Measurements from ENCODE around the gene PKP4. TPM values are rescaled to one million over a fixed set of nuclear protein-coding genes. Genes with fewer than 3 reads are reported as not detected.

Gene PKP4
- total and polyA plus RNA-seq, 2 donors from 2014 or later, result 120 to 243 TPM

DNA sequence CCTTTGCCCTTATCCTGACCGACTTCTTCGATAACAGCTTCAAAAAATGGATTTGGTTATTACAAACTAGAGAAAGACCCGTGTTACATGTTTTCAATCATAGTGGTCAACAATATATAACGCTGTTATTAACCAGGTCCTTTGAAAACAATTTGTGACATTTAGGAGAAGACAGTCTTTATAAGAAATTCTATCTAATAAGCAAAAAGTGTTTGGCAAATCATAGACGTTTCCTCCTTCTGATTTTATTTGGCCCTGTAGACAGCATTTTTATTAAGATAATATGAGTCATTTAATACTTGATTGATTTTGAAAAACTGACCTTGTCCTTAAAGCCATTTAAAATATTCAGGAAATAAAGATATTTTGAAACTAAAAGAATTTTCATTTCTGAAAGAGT, 177.9 kb downstream of the PKP4 start:
- FAIRE-seq, result peak; percentile 19
- no peak for DNase-seq
- TF ChIP-seq, protein P1, sequence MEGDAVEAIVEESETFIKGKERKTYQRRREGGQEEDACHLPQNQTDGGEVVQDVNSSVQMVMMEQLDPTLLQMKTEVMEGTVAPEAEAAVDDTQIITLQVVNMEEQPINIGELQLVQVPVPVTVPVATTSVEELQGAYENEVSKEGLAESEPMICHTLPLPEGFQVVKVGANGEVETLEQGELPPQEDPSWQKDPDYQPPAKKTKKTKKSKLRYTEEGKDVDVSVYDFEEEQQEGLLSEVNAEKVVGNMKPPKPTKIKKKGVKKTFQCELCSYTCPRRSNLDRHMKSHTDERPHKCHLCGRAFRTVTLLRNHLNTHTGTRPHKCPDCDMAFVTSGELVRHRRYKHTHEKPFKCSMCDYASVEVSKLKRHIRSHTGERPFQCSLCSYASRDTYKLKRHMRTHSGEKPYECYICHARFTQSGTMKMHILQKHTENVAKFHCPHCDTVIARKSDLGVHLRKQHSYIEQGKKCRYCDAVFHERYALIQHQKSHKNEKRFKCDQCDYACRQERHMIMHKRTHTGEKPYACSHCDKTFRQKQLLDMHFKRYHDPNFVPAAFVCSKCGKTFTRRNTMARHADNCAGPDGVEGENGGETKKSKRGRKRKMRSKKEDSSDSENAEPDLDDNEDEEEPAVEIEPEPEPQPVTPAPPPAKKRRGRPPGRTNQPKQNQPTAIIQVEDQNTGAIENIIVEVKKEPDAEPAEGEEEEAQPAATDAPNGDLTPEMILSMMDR (IDR thresholded peaks at IDR 0.05; ENCODE audit: borderline replicate concordance, extremely low read depth, insufficient read depth), result no peak
- Histone ChIP-seq H3K36me3 (ENCODE audit: control insufficient read depth in 2 of 3, insufficient read depth in 3 of 3, low read length in 3 of 3) (peaks cover 7 to 43% (median 22%) of the 10 kb centered on the region in 3 donors), H3K9me3 (ENCODE audit: control insufficient read depth in 2 of 3, insufficient read depth in 1 of 3, low read length in 3 of 3) (no peaks in the 10 kb centered on the region), H3K27ac (ENCODE audit: low read depth in 2 of 2, low read length in 2 of 2) (no peak overlapping the region), H3K4me1 (ENCODE audit: control insufficient read depth in 2 of 3, insufficient read depth in 2 of 3, low read depth in 1 of 3, low read length in 3 of 3) (peaks cover 0 to 4% (median 0%) of the 10 kb centered on the region in 3 donors), H3K27me3 (ENCODE audit: control insufficient read depth, insufficient read depth, low read length) (no peaks in the 10 kb centered on the region), H3K4me3 (ENCODE audit: low read length in 3 of 3) (no peak overlapping the region), H3K9ac (ENCODE audit: low read length in 3 of 3) (no peak overlapping the region)
- intact Hi-C loops (cut with DNase I), result no loop called here

DNA sequence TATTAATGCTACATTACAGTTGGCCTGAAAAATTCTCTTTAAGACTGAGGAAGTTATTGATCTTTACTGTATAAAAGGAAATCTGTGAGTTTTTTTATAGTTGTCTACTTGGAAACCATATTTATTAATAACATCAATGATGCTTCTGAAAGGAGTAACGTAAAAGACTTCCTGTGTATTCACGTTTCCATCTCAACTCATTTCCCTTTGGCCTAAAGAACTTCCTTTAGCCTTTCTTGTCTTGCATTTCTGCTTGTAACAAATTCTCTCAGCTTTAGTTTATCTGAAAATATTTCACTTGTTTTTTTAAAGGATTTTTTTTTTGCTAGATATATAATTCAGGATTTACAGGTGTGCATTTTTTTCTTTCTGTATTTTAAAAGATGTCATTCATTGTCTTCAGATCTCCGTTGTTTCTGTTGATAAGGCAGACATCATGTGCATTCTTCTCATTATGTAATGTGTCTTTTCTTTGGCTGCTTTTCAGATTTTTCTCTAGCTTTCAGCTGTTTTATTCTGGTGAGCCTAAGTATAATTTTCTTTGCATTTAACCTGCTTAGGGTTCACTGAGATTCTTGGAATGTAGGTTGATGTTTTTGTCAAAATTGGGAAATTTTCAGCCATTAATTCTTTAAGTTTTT, 179.3 kb downstream of the PKP4 start:
- DNase-seq, result peak in 1 of 5 donors; percentile 14
- Histone ChIP-seq H3K9ac (ENCODE audit: low read length in 3 of 3) (no peak overlapping the region), H3K4me3 (ENCODE audit: low read length in 3 of 3) (no peak overlapping the region), H3K27me3 (ENCODE audit: control insufficient read depth, insufficient read depth, low read length) (no peaks in the 10 kb centered on the region), H3K4me1 (ENCODE audit: control insufficient read depth in 2 of 3, insufficient read depth in 2 of 3, low read depth in 1 of 3, low read length in 3 of 3) (peaks cover 0 to 4% (median 0%) of the 10 kb centered on the region in 3 donors), H3K27ac (ENCODE audit: low read depth in 2 of 2, low read length in 2 of 2) (no peak overlapping the region), H3K9me3 (ENCODE audit: control insufficient read depth in 2 of 3, insufficient read depth in 1 of 3, low read length in 3 of 3) (no peaks in the 10 kb centered on the region), H3K36me3 (ENCODE audit: control insufficient read depth in 2 of 3, insufficient read depth in 3 of 3, low read length in 3 of 3) (peaks cover 7 to 43% (median 24%) of the 10 kb centered on the region in 3 donors)
- intact Hi-C loops (cut with DNase I), result no loop called here
- TF ChIP-seq, protein P1 (IDR thresholded peaks at IDR 0.05; ENCODE audit: borderline replicate concordance, extremely low read depth, insufficient read depth), result no peak
- peak; percentile 32 for FAIRE-seq

DNA sequence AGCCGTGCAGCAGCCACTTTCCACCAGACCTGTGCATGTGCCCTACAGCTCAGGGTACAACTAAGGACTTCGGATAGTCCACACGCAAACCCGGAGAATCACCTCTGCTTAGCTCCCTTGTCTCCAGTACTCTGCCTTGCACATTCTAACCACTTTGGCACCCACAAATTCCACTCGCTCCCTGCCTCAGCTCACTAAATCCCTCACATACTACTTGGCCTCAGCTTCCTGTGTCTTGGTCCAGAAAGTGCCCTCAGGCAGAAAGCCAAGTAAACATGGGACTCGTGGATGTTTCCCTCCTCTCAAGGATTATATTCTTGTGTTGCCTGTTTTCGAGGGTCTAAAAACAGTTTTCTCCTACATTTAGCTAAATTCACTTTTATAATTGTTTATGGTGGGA, 180.6 kb downstream of the PKP4 start:
- DNase-seq (peak in 1 of 5 donors; percentile 27), FAIRE-seq (no peak)
- TF ChIP-seq, protein P1 (IDR thresholded peaks at IDR 0.05; ENCODE audit: borderline replicate concordance, extremely low read depth, insufficient read depth), result no peak
- H3K9ac ChIP-seq (ENCODE audit: low read length in 3 of 3), result no peak overlapping the region
- no peaks in the 10 kb centered on the region for H3K27me3 ChIP-seq (ENCODE audit: control insufficient read depth, insufficient read depth, low read length)
- peaks cover 7 to 33% (median 20%) of the 10 kb centered on the region in 3 donors for H3K36me3 ChIP-seq (ENCODE audit: control insufficient read depth in 2 of 3, insufficient read depth in 3 of 3, low read length in 3 of 3)
- H3K4me1 ChIP-seq (ENCODE audit: control insufficient read depth in 2 of 3, insufficient read depth in 2 of 3, low read depth in 1 of 3, low read length in 3 of 3), result peaks cover 0 to 4% (median 0%) of the 10 kb centered on the region in 3 donors
- H3K9me3 ChIP-seq (ENCODE audit: control insufficient read depth in 2 of 3, insufficient read depth in 1 of 3, low read length in 3 of 3), result no peaks in the 10 kb centered on the region
- intact Hi-C loops (cut with DNase I), result no loop called here
- H3K4me3 ChIP-seq (ENCODE audit: low read length in 3 of 3), result no peak overlapping the region
- H3K27ac ChIP-seq (ENCODE audit: low read depth in 2 of 2, low read length in 2 of 2), result no peak overlapping the region
